Breast epithelium (tissue), 3 donors: ENCODE measurements around the gene FRMD4A.

ENCODE experiments used
- POLR2A ChIP-seq: fragments of 450-650 bp; IDR thresholded peaks from one replicate; pipeline ENCODE4 v1.6.1; 2016; ENCODE audit warnings: antibody characterized with exemption, mild to moderate bottlenecking, moderate library complexity
- TF ChIP-seq, protein P1 (sequence below), 3 donors: fragments of 450-650 bp; IDR thresholded peaks; one replicate each; pipeline ENCODE4 v1.5.1; 2016 to 2017; ENCODE audit warnings: antibody characterized with exemption in 3 of 3, mild to moderate bottlenecking in 3 of 3, moderate library complexity in 3 of 3

DNA sequence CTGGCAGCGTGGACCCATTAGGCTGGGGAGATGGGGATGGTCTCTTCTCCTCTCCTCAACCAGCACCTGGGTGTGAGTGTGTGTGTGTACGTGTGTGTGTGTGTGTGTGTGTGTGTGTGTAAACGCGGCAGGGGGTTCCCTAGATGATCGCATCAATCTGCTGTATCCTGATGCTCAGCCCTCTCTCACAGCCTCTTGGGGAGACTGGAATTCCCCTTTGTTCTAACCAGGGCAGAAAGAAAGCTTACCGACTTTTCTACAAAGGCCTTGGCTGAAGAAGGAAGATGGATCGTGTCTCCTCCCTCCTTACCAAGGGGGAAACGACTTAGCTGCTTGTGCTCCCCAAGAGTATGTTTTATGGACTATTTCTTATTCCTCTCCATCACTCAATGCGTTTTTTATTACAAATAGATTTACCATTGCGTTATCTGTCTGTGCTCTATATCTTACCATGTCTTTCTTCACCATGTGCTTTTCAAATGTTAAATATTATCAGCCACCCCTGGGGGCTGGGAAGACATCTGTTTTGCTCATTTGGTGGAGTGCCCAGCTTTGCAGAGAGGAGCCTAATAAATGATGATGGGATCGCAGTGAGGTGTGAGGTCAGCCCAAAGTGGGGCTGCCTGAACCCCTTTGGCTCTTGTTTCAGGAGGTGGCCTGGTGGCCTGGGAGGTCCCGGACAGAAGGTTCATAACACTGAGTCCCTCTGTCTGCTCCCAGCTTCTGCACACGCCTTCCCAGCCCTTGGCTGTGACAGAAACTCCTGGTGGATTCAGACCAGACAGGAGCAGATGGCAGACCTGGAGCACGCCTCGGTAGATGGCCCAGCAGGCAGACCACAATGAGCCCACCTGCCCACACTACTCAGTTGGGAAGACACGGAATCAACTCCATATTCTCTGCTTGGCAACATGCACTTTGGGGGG, 481.9 kb downstream of the FRMD4A start:
- TF ChIP-seq, protein P1, sequence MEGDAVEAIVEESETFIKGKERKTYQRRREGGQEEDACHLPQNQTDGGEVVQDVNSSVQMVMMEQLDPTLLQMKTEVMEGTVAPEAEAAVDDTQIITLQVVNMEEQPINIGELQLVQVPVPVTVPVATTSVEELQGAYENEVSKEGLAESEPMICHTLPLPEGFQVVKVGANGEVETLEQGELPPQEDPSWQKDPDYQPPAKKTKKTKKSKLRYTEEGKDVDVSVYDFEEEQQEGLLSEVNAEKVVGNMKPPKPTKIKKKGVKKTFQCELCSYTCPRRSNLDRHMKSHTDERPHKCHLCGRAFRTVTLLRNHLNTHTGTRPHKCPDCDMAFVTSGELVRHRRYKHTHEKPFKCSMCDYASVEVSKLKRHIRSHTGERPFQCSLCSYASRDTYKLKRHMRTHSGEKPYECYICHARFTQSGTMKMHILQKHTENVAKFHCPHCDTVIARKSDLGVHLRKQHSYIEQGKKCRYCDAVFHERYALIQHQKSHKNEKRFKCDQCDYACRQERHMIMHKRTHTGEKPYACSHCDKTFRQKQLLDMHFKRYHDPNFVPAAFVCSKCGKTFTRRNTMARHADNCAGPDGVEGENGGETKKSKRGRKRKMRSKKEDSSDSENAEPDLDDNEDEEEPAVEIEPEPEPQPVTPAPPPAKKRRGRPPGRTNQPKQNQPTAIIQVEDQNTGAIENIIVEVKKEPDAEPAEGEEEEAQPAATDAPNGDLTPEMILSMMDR (IDR thresholded peaks at IDR 0.05) = no peak
- no peak for TF ChIP-seq POLR2A
